GM19463 (cell line): Measurements from ENCODE around the gene DNAH17.

Experiments
- ATAC-seq: cut with Tn5 transposase; IDR thresholded peaks from one replicate; pipeline ENCODE4 v1.9.1; 2021; ENCODE audit warnings: mild to moderate bottlenecking, moderate library complexity; ENCODE audit not compliant: unreplicated experiment

DNAH17 gene

GRCh38 chr17:78399693-78400144 lies 177.5 kb downstream of the DNAH17 start:
- ATAC-seq: no peak

DNA sequence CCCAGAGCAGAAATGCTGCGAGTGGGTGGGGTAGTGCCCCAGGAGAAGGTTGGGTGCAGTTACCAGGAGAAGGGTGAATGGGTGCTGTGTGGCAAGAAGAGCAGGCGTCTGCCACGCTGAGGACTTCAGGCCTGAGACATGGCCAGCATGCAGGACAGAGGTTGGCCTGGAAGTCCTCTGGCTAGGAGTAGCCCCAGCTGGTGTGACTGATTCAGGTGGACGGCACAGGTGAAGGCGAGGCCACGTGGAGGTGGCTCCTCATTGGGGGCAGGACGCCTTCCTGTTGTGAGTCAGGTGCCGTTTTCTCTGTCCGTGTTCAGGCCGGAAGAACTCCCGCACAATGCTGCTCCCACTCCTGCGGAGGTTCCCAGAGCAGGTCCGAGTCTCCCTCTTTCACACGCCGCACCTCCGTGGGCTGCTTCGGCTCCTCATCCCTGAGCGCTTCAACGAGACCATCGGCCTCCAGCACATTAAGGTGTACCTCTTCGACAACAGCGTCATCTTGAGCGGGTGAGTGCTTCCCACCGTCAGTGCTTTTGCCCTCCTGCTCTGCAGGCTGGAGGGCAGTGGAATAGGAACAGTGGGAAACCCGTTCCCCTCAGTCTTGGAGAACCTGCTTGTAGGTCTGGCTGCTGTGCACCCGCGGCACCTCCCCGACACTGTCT lies 178.0 kb downstream of the DNAH17 start:
- no peak for ATAC-seq

DNA sequence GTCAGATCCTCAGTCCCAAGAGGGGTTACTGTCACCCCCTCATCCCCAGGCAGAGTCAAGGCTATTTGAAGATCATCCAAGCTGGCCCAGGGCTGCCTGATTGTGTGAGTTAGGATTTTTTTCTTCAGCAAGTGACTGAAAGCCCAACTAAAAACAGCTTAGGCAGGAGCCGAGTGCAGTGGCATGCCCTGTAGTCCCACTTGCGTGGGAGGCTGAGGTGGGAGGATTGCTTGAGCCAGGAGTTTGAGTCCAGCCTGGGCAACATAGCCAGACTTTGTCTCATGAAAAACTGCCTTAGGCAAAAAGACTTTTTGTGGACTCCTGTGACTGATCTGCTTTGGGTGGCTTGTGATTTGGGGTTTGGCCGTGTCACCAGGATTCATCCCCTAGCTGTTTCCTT lies 178.8 kb downstream of the DNAH17 start:
- ATAC-seq: no peak

DNA sequence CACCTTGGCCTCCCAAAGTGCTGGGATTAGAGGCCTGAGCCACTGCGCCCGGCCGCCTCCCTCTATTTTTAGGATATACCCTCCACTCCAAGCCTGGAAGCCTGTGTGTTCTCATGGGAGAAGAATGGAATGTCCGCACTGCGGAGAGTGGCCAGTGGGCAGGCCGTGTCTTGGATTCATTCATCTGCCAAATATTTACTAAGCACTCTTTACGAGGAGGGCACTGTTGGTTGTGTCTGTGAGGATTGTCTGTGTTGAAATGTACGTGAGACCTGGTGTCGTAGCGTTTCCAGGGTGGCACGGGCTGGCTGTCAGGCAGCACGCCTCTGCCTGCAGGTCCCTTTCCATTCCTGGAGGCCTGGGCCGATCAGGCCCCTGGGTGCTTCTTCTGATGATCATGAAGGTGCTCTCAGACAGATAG lies 179.5 kb downstream of the DNAH17 start:
- ATAC-seq: no peak

DNA sequence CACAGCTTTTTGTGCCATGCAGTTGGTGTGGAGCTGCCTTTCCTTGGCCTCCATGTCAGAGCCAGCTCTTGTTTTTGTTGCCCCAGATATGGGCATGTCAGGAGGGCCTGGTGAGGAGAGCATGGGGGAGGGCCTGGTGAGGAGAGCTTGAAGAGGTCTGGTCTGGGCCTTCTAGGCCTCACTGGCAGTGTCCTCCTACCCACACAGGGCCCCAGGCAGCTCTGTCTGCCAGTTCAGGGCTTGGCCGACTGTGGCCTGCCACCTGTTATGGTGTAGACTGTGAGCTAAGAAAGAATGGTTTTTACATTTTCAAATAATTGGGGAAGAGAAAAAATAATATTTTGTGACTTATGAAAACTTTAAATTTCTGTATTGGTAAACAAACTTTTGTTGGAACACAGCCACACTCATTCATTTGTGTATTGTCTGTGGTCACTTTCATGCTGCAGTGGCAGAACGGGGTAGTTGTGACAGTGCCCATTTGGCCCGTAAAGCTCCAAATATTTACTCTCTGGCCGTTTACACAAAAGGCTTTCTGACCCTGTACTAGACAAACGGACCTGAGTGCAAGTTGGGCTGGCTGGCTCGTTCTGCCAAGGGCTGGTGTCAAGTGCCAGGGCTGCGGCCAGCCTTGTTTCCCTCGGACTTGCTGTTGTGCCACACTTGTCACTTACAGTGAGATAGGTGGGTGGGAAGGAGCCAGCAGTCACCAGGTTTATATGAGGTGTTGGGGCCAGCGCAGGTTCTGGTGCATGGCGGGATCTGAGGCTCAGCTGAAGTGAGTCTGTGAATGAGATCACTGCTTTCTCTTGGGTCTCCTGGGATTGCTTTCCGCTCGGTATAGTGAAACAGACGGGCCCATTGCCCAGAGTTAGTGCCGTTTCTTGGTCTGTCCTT lies 180.5 kb downstream of the DNAH17 start:
- no peak for ATAC-seq

DNA sequence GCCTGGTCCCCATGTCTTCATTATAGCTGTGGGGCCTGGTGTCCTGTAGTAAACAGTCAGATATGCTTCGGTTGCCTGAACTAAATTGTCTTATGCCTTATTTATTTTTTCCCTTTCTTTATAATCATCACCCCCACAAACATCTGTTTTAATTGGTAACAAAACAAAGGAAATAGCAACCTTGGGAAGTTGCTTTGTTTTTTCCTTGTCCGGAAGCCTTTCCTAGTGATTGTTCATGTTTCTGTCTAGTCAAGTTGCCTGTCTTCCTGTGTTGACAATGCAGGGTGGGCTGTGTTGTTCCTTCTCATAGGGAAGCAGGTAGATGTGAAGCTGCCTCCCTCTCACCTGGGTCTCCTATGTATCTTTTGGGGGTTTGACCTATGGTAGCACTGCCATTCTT lies 182.0 kb downstream of the DNAH17 start:
- no peak for ATAC-seq

DNA sequence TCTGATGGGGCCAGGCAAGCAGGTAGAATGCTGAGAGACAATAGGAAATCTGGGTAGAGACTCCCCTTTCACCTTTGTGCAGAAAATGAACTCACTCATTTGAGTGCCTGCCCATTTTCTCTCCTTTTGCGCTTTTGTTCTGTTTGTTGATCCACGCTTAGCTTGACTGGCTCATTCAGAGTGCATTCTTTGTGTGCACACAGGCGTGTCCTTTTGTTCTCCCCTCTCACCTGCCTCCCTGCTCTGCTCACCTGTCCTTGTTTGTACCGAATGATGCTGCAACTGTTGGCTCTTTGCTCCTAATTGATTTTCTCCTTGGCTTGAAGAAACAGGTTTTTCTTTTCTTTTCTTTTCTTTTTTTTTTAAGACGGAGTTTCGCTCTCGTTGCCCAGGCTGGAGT lies 183.0 kb downstream of the DNAH17 start:
- no peak for ATAC-seq

- no peak for ATAC-seq
Measured at GRCh38 chr17:78393575-78393974, 183.6 kb downstream of the DNAH17 start.

DNA sequence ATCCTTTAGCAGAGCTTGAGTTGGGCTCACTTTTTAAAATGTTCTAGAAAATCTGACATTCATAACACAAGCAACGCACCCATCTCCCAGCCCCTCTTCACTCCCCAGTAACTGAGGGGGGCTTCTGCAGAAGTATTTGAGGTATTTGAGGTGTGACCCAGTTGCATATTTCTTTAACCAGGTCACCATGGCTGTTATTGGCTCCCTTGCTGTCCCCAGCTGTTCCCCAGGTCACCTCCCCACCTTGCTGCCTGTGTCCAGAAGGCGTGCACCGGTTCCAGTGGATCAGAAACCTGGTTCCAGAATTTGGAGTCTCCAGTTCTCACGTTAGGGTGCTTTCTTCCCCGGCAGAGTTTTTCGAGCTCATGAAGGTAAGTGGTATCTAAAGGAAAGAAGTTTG lies 184.9 kb downstream of the DNAH17 start:
- ATAC-seq: no peak

- no peak for ATAC-seq
Measured at GRCh38 chr17:78391843-78392242, 185.4 kb downstream of the DNAH17 start.

- ATAC-seq: no peak
Measured at GRCh38 chr17:78391051-78391431, 186.2 kb downstream of the DNAH17 start.

DNA sequence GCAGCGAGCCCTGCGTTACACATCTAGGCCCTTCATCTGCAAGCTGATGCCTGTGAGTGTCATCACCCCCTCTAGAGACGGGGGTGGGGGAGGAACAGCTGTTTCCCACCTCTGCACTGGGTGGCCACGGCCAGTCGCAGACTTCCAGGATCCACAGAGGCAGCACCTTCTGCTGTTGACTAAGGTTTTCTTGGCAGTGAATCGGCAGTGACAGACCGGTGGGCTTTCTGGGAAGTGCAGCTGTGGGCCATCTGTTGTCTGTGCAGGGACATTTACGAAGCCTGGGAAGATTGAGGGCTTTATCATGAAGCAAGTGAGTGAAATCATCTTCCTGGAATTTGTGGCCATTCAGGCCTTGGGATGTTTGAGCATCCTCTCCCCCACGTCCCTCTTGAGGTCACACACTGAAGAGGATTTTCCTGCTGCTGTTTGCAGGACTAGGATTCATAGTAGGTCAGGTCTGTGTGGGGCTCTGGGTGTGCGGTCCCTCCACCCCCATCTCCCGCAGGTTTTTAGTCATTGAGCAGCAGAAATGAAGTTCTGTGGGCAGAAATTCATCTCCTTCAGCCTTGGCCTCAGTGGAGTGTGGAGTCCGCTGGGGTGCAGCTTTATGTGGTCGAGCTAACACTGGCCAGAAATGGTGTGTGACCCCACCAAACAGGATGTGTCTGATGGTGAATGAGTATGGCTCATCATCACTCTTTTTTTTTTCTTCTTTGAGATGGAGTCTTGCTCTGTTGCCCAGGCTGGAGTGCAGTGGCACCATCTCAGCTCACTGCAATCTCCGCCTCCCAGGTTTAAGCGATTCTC lies 186.8 kb downstream of the DNAH17 start:
- no peak for ATAC-seq

- no peak for ATAC-seq
Measured at GRCh38 chr17:78387977-78388941, 188.9 kb downstream of the DNAH17 start.

DNA sequence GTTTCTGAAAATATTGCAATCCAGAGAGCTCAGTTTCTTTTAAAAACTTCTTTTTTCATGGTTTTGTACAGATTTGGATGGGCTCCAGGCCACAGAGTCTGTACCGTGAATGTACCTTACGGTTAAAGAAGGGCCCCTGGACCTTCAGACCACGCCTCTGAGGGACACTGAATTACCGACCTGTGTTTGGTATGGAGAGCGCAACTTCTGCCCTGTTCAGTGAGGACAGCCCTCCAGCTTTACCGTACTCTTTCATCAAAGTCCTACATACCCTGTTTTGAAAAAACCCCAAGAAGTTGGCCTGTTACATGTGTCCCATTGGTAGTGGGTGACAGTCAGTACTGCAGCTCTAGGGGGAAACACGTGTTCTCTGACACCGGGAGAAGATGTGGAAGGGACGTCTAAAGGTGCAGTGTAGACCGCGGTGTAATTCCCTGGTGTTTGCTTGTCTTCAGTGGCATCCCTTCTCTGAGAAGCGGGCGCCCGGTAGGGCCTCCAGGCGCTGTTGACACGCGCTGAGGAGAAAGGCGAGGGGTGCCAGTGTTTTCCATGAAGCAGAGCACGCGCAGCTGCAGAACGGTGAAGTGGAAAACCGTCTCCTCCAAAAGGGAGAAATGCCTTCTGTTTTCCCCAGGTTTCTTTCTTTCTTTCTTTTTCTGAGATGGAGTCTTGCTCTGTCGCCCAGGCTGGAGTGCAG lies 192.6 kb downstream of the DNAH17 start:
- ATAC-seq: no peak

GRCh38 chr17:78383725-78384471 lies 193.3 kb downstream of the DNAH17 start:
- ATAC-seq: peak; percentile 33

DNA sequence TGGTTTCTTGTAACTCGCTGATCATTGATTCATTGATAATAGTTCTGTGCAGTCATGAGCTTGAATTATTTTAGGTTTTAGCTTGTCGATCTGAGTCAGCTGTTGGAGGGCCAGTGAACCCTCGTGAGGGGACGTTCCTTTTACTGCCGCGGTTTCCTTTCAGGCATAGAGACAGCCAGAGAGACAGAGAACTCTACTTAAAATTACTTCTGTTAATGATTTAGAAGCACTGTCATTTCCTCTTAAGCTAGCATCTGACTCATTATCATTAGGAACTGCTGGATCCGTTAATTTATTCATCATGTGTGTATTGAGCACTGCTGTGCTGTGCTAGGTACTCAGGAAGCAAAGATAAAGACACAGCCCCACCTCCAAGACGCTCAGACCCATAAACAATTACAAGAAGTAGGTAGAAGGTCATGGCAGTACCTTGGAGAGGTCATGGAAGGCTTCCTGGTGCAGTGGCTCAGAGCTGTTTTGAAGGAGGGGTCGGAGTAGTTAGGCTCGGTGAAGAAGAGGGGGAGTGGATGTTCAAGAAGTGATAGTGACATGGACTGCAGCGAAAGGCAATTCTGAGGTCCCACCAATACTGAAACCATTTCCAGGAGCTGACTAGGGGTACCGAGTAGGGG lies 195.5 kb downstream of the DNAH17 start:
- ATAC-seq: peak; percentile 26

GRCh38 chr17:78380370-78380769 lies 196.8 kb downstream of the DNAH17 start:
- ATAC-seq: no peak

DNA sequence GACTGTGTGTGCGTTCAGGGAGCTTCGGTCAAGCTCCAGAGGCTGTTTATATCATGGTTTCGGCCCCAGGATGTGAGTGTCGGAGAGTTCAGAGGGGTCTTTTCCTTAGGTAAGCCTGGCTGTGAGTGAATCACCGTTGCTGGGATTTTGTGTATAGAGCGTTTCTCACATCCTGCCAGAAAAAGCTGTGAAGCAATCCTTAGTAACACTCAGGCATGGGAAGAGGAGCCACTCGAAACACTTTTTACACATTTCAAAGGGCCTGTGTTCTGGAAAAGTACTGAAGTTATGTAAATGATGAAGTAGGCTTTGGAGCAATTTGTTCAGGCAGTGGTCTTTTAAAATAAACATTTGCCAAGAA lies 198.1 kb downstream of the DNAH17 start:
- ATAC-seq: no peak
